ENCODE data around the gene CACNA2D3. TPM values are rescaled to one million over a fixed set of nuclear protein-coding genes. Genes with fewer than 3 reads are reported as not detected.

The CACNA2D3 gene
- total RNA-seq, 2 donors from 2014 or later: not detected

- H3K27ac Mint-ChIP-seq: no peak overlapping the region
- no peak for ATAC-seq (replicated peaks)
- peaks cover 8% of the 10 kb centered on the region for H3K9me3 Mint-ChIP-seq
- H3K36me3 Mint-ChIP-seq (ENCODE audit: low read depth): no peaks in the 10 kb centered on the region
- peaks cover 4% of the 10 kb centered on the region for H3K27me3 Mint-ChIP-seq
- H3K4me1 Mint-ChIP-seq: no peaks in the 10 kb centered on the region
- no peak overlapping the region for H3K4me3 Mint-ChIP-seq
Measured at GRCh38 chr3:54347933-54348332, 225.6 kb downstream of the CACNA2D3 start.

- Mint-ChIP-seq H3K9me3 (peaks cover 8% of the 10 kb centered on the region), H3K4me3 (no peak overlapping the region), H3K36me3 (ENCODE audit: low read depth) (no peaks in the 10 kb centered on the region), H3K27me3 (no peaks in the 10 kb centered on the region), H3K27ac (no peak overlapping the region), H3K4me1 (no peaks in the 10 kb centered on the region)
- ATAC-seq (replicated peaks): no peak
Measured at GRCh38 chr3:54349231-54349652, 226.9 kb downstream of the CACNA2D3 start.

- no peak overlapping the region for H3K27ac Mint-ChIP-seq
- no peaks in the 10 kb centered on the region for H3K4me1 Mint-ChIP-seq
- H3K9me3 Mint-ChIP-seq: peaks cover 8% of the 10 kb centered on the region
- H3K36me3 Mint-ChIP-seq (ENCODE audit: low read depth): no peaks in the 10 kb centered on the region
- no peak overlapping the region for H3K4me3 Mint-ChIP-seq
- no peak for ATAC-seq (replicated peaks)
- H3K27me3 Mint-ChIP-seq: peaks cover under 1% of the 10 kb centered on the region
Measured at GRCh38 chr3:54349691-54350090, 227.3 kb downstream of the CACNA2D3 start.

- Mint-ChIP-seq H3K36me3 (ENCODE audit: low read depth) (no peaks in the 10 kb centered on the region), H3K4me3 (no peak overlapping the region), H3K27me3 (peaks cover 8% of the 10 kb centered on the region), H3K27ac (no peak overlapping the region), H3K4me1 (no peaks in the 10 kb centered on the region), H3K9me3 (peaks cover 20% of the 10 kb centered on the region)
- no peak for ATAC-seq (replicated peaks)
Measured at GRCh38 chr3:54353546-54353945, 231.2 kb downstream of the CACNA2D3 start.

GRCh38 chr3:54353946-54354345, 231.6 kb downstream of the CACNA2D3 start:
- no peak for ATAC-seq (replicated peaks)
- Mint-ChIP-seq H3K4me3 (no peak overlapping the region), H3K4me1 (no peaks in the 10 kb centered on the region), H3K27ac (no peak overlapping the region), H3K9me3 (peaks cover 20% of the 10 kb centered on the region), H3K27me3 (peaks cover 8% of the 10 kb centered on the region), H3K36me3 (ENCODE audit: low read depth) (no peaks in the 10 kb centered on the region)

- Mint-ChIP-seq H3K36me3 (ENCODE audit: low read depth) (no peaks in the 10 kb centered on the region), H3K4me1 (no peaks in the 10 kb centered on the region), H3K4me3 (no peak overlapping the region), H3K27ac (no peak overlapping the region), H3K9me3 (peaks cover 20% of the 10 kb centered on the region), H3K27me3 (peaks cover 8% of the 10 kb centered on the region)
- no peak for ATAC-seq (replicated peaks)
Measured at GRCh38 chr3:54355800-54356199, 233.4 kb downstream of the CACNA2D3 start.

GRCh38 chr3:54356261-54357045, 234.1 kb downstream of the CACNA2D3 start:
- Mint-ChIP-seq H3K27me3 (peaks cover 8% of the 10 kb centered on the region), H3K36me3 (ENCODE audit: low read depth) (no peaks in the 10 kb centered on the region), H3K9me3 (peaks cover 16% of the 10 kb centered on the region), H3K4me3 (no peak overlapping the region), H3K27ac (no peak overlapping the region), H3K4me1 (no peaks in the 10 kb centered on the region)
- no peak for ATAC-seq (replicated peaks)

- no peaks in the 10 kb centered on the region for H3K36me3 Mint-ChIP-seq (ENCODE audit: low read depth)
- H3K27me3 Mint-ChIP-seq: peaks cover 8% of the 10 kb centered on the region
- no peak overlapping the region for H3K27ac Mint-ChIP-seq
Measured at GRCh38 chr3:54357301-54357700, 234.9 kb downstream of the CACNA2D3 start.

GRCh38 chr3:54358316-54358715, 236.0 kb downstream of the CACNA2D3 start:
- ATAC-seq (replicated peaks): no peak
- H3K36me3 Mint-ChIP-seq (ENCODE audit: low read depth): no peaks in the 10 kb centered on the region
- peaks cover 12% of the 10 kb centered on the region for H3K9me3 Mint-ChIP-seq
- H3K4me1 Mint-ChIP-seq: no peaks in the 10 kb centered on the region
- H3K27me3 Mint-ChIP-seq: peaks cover 8% of the 10 kb centered on the region
- H3K27ac Mint-ChIP-seq: no peak overlapping the region
- H3K4me3 Mint-ChIP-seq: no peak overlapping the region

More at GRCh38 chr3:54357301-54357700, 234.9 kb downstream of the CACNA2D3 start:
- H3K4me3 Mint-ChIP-seq: no peak overlapping the region
- no peaks in the 10 kb centered on the region for H3K4me1 Mint-ChIP-seq
- no peak for ATAC-seq (replicated peaks)
- H3K9me3 Mint-ChIP-seq: peaks cover 12% of the 10 kb centered on the region

- Mint-ChIP-seq H3K4me1 (no peaks in the 10 kb centered on the region), H3K9me3 (peaks cover 12% of the 10 kb centered on the region), H3K4me3 (no peak overlapping the region), H3K36me3 (ENCODE audit: low read depth) (no peaks in the 10 kb centered on the region), H3K27ac (no peak overlapping the region), H3K27me3 (peaks cover 8% of the 10 kb centered on the region)
- no peak for ATAC-seq (replicated peaks)
Measured at GRCh38 chr3:54358969-54359694, 236.8 kb downstream of the CACNA2D3 start.

GRCh38 chr3:54360320-54360719, 238.0 kb downstream of the CACNA2D3 start:
- ATAC-seq (replicated peaks): no peak
- peaks cover 6% of the 10 kb centered on the region for H3K9me3 Mint-ChIP-seq
- no peaks in the 10 kb centered on the region for H3K36me3 Mint-ChIP-seq (ENCODE audit: low read depth)
- H3K4me1 Mint-ChIP-seq: no peaks in the 10 kb centered on the region
- H3K27ac Mint-ChIP-seq: no peak overlapping the region
- no peak overlapping the region for H3K4me3 Mint-ChIP-seq
- H3K27me3 Mint-ChIP-seq: peaks cover 2% of the 10 kb centered on the region

- Mint-ChIP-seq H3K27me3 (no peaks in the 10 kb centered on the region), H3K4me1 (no peaks in the 10 kb centered on the region), H3K4me3 (no peak overlapping the region), H3K36me3 (ENCODE audit: low read depth) (no peaks in the 10 kb centered on the region), H3K27ac (no peak overlapping the region), H3K9me3 (peaks cover 4% of the 10 kb centered on the region)
- no peak for ATAC-seq (replicated peaks)
Measured at GRCh38 chr3:54361746-54362283, 239.5 kb downstream of the CACNA2D3 start.

- Mint-ChIP-seq H3K36me3 (ENCODE audit: low read depth) (no peaks in the 10 kb centered on the region), H3K9me3 (peaks cover 3% of the 10 kb centered on the region), H3K4me3 (no peak overlapping the region), H3K27ac (no peak overlapping the region), H3K4me1 (no peaks in the 10 kb centered on the region), H3K27me3 (peaks cover 10% of the 10 kb centered on the region)
- ATAC-seq (replicated peaks): no peak
Measured at GRCh38 chr3:54366007-54366750, 243.8 kb downstream of the CACNA2D3 start.

GRCh38 chr3:54366839-54367238, 244.5 kb downstream of the CACNA2D3 start:
- ATAC-seq (replicated peaks): no peak
- H3K4me3 Mint-ChIP-seq: no peak overlapping the region
- H3K36me3 Mint-ChIP-seq (ENCODE audit: low read depth): no peaks in the 10 kb centered on the region
- H3K9me3 Mint-ChIP-seq: peaks cover 3% of the 10 kb centered on the region
- H3K27ac Mint-ChIP-seq: no peak overlapping the region
- H3K27me3 Mint-ChIP-seq: peaks cover 10% of the 10 kb centered on the region
- no peaks in the 10 kb centered on the region for H3K4me1 Mint-ChIP-seq

Data from activated T-helper 17 cell treated with anti-CD3 and anti-CD28 coated beads, Interleukin-2, amount 50 U/mL, for 72 hours (primary cell).